SKM-1 treated with dmso at 0.1 percent for 144 hours (cell line): ENCODE measurements around the gene OR4X1.
"Not testable (repeated sequence)": the region's sequence is repeated elsewhere in the genome, so short reads cannot be mapped to it uniquely, and the experiment has no call there.

Experiments
- DNase-seq: peaks from one replicate; lab custom pipeline; 2025; ENCODE audit not compliant: unreplicated experiment; lab: John Stamatoyannopoulos, UW

The OR4X1 gene

GRCh38 chr11:48263423-48263911 is at the start of gene OR4X1:
Gene OR4X1 (plus strand): TSS chr11:48263861. CDS start chr11:48263861, 0 bp downstream.
- no peak for DNase-seq

GRCh38 chr11:48216510-48216909 is 47.2 kb upstream of the OR4X1 start, which contains the start of gene OR4B1:
Gene OR4B1 (plus strand): TSS chr11:48216810. CDS start chr11:48216810, 0 bp downstream.
- no peak for DNase-seq

GRCh38 chr11:48228761-48229160 is 34.9 kb upstream of the OR4X1 start:
- DNase-seq, result no peak

- DNase-seq, result not testable (repeated sequence)
Measured at GRCh38 chr11:48230057-48230456, 33.6 kb upstream of the OR4X1 start.

GRCh38 chr11:48237727-48238126 is 25.9 kb upstream of the OR4X1 start:
- DNase-seq, result no peak

GRCh38 chr11:48242501-48242900 is 21.2 kb upstream of the OR4X1 start:
- DNase-seq, result no peak

GRCh38 chr11:48244804-48245203 is 18.9 kb upstream of the OR4X1 start, which contains the start of gene OR4X2:
Gene OR4X2 (plus strand): TSS chr11:48245104. CDS start chr11:48245104, 0 bp downstream.
- no peak for DNase-seq

GRCh38 chr11:48248902-48249301 is 14.8 kb upstream of the OR4X1 start:
- no peak for DNase-seq

GRCh38 chr11:48261600-48261999 is 2.1 kb upstream of the OR4X1 start:
- no peak for DNase-seq

GRCh38 chr11:48270621-48271020 is 7.0 kb downstream of the OR4X1 start:
- no peak for DNase-seq

GRCh38 chr11:48272606-48273005 is 8.9 kb downstream of the OR4X1 start:
- DNase-seq, result no peak

GRCh38 chr11:48305923-48306322 is 42.3 kb downstream of the OR4X1 start, which contains the start of gene OR4S1:
Gene OR4S1 (plus strand): TSS chr11:48306223. CDS start chr11:48306223, 0 bp downstream.
- DNase-seq, result no peak

- DNase-seq, result peak; percentile 51
Measured at GRCh38 chr11:48307760-48308386, 44.2 kb downstream of the OR4X1 start.

- DNase-seq, result not testable (repeated sequence)
Measured at GRCh38 chr11:48313590-48313989, 49.9 kb downstream of the OR4X1 start.
